Neural progenitor cell (in vitro differentiated cells): Measurements from ENCODE around the gene POLR1G.

Experiments
- EZH2 ChIP-seq: fragments of 200-600 bp; sonication (generic); IDR thresholded peaks from 2 replicates; pipeline ENCODE4 v1.6.1; 2017; ENCODE audit warnings: antibody characterized with exemption, mild to moderate bottlenecking, moderate library complexity
- EZH2phosphoT487 ChIP-seq: fragments of 200-600 bp; sonication (generic); IDR thresholded peaks from 2 replicates; pipeline ENCODE4 v1.6.1; 2017; ENCODE audit warnings: antibody characterized with exemption
- TF ChIP-seq, protein P1 (sequence below): fragments of 200-600 bp; sonication (generic); IDR thresholded peaks from 2 replicates; pipeline ENCODE4 v1.5.1; 2017; ENCODE audit warnings: antibody characterized with exemption, mild to moderate bottlenecking

DNA sequence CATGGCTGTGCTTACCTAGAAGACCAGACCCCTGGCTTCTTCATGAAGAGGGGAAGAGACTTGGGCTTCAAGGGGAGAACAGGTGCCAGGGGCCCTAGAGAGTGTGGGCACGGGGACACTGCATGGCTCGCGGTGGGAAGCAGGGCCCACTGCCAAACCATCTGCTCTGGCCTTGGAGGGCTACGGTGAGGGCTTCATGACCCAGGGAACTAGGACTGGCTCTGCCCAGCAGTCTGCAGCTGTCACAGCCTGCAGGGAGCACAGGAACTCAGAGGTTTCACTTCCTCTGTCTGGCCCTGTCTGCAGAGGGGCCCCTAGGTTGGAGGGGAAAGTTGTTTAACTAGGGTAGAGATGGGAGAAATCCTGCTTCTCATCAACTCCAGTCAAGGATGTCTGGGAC, 13.0 kb downstream of the POLR1G start:
- TF ChIP-seq, protein P1, sequence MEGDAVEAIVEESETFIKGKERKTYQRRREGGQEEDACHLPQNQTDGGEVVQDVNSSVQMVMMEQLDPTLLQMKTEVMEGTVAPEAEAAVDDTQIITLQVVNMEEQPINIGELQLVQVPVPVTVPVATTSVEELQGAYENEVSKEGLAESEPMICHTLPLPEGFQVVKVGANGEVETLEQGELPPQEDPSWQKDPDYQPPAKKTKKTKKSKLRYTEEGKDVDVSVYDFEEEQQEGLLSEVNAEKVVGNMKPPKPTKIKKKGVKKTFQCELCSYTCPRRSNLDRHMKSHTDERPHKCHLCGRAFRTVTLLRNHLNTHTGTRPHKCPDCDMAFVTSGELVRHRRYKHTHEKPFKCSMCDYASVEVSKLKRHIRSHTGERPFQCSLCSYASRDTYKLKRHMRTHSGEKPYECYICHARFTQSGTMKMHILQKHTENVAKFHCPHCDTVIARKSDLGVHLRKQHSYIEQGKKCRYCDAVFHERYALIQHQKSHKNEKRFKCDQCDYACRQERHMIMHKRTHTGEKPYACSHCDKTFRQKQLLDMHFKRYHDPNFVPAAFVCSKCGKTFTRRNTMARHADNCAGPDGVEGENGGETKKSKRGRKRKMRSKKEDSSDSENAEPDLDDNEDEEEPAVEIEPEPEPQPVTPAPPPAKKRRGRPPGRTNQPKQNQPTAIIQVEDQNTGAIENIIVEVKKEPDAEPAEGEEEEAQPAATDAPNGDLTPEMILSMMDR = no peak
- TF ChIP-seq EZH2 (no peak), EZH2phosphoT487 (no peak)
